Upper lobe of left lung (tissue), 4 donors: ENCODE results near the gene CTTN.

Experiments used
- CTCF ChIP-seq, 6 experiments: fragments of 450-650 bp in 4 of 6; fragments of 200-600 bp in 2 of 6; sonication (generic) in 2 of 6; IDR thresholded peaks; one replicate each; pipeline ENCODE4 v1.5.1; 2016 to 2019; ENCODE audit warnings: antibody characterized with exemption in 6 of 6
- EP300 ChIP-seq, 4 donors: sonication (generic); formaldehyde crosslinking; IDR thresholded peaks; one replicate each; pipeline ENCODE4 v1.5.1; 2017; ENCODE audit warnings: antibody characterized with exemption in 4 of 4, control low read depth in 2 of 4
- POLR2A ChIP-seq, 4 donors: fragments of 450-650 bp; IDR thresholded peaks; one replicate each; pipeline ENCODE4 v1.5.1; 2016 to 2017; ENCODE audit warnings: antibody characterized with exemption in 4 of 4, mild to moderate bottlenecking in 2 of 4
- POLR2AphosphoS5 ChIP-seq, 2 donors: sonication (generic); formaldehyde crosslinking; IDR thresholded peaks; one replicate each; pipeline ENCODE4 v1.5.1; 2017; ENCODE audit warnings: antibody characterized with exemption in 2 of 2

DNA sequence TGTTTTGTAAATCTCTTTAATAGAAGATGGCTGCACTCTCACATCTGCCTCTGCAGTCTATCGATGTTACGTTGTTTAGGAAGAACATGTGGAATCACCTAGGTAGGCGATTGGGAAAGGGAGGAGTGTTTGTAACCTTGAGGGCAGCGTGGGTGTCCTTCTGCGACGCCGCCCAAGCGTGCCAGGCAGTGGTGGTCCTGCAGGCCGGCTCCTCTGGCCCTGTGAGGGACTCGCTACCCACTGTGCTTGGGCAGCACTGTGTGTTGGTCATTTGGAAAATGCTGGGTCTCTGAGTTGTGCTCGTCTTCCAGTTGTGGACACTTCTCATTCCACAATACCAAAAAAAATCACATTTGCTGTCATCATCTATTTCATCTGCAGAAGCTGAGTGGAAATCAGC lies 29.1 kb downstream of the CTTN start:
- TF ChIP-seq EP300 (IDR thresholded peaks at IDR 0.05) (no peak), CTCF (IDR thresholded peaks at IDR 0.05) (no peak), POLR2AphosphoS5 (IDR thresholded peaks at IDR 0.05) (no peak), POLR2A (IDR thresholded peaks at IDR 0.05) (no peak)
